ENCODE results near the gene ATP5IF1.
A peak's percentile ranks its signal among the peaks of the same experiment; 100 is the strongest.

Gene ATP5IF1

GRCh38 chr1:28236656-28237322 lies 865 bp downstream of the ATP5IF1 start:
- DNase-seq (ENCODE audit: low read depth) = no peak

GRCh38 chr1:28239004-28239403 lies 3.1 kb downstream of the ATP5IF1 start:
- DNase-seq (ENCODE audit: low read depth) = no peak

- no peak for DNase-seq (ENCODE audit: low read depth)
These were observed 4.1 kb downstream of the ATP5IF1 start for GRCh38 chr1:28240024-28240423.

- no peak for DNase-seq (ENCODE audit: low read depth)
These were observed 5.8 kb downstream of the ATP5IF1 start for GRCh38 chr1:28241638-28242241.

GRCh38 chr1:28243685-28244311 lies 7.9 kb downstream of the ATP5IF1 start:
- DNase-seq (ENCODE audit: low read depth) = no peak

- DNase-seq (ENCODE audit: low read depth) = no peak
These were observed 8.8 kb downstream of the ATP5IF1 start for GRCh38 chr1:28244549-28245251.

GRCh38 chr1:28246427-28246832 lies 10.5 kb downstream of the ATP5IF1 start:
- DNase-seq (ENCODE audit: low read depth) = no peak

- no peak for DNase-seq (ENCODE audit: low read depth)
These were observed 11.8 kb downstream of the ATP5IF1 start for GRCh38 chr1:28247612-28248272.

GRCh38 chr1:28248273-28249012 lies 12.5 kb downstream of the ATP5IF1 start:
- no peak for DNase-seq (ENCODE audit: low read depth)

- DNase-seq (ENCODE audit: low read depth) = no peak
These were observed 13.3 kb downstream of the ATP5IF1 start for GRCh38 chr1:28249013-28249865.

- no peak for DNase-seq (ENCODE audit: low read depth)
These were observed 14.0 kb downstream of the ATP5IF1 start for GRCh38 chr1:28249866-28250295.

GRCh38 chr1:28256197-28256827 lies 20.4 kb downstream of the ATP5IF1 start:
- no peak for DNase-seq (ENCODE audit: low read depth)

- DNase-seq (ENCODE audit: low read depth) = no peak
These were observed 21.8 kb downstream of the ATP5IF1 start for GRCh38 chr1:28257736-28258135.

- no peak for DNase-seq (ENCODE audit: low read depth)
These were observed 22.8 kb downstream of the ATP5IF1 start for GRCh38 chr1:28258628-28259251.

GRCh38 chr1:28259252-28259933 lies 23.5 kb downstream of the ATP5IF1 start, which contains the start of gene SESN2:
Gene SESN2, plus strand, starts transcription at chr1:28259518. Its CDS starts 330 bp downstream, at chr1:28259848.
- peak; percentile 99 for DNase-seq (ENCODE audit: low read depth)

GRCh38 chr1:28259934-28260802 lies 24.2 kb downstream of the ATP5IF1 start:
- DNase-seq (ENCODE audit: low read depth) = no peak

- no peak for DNase-seq (ENCODE audit: low read depth)
These were observed 24.9 kb downstream of the ATP5IF1 start for GRCh38 chr1:28260803-28261174.

- no peak for DNase-seq (ENCODE audit: low read depth)
These were observed 29.0 kb downstream of the ATP5IF1 start for GRCh38 chr1:28264897-28265296.
